ENCODE results near the gene MSLN.

- TF ChIP-seq ZNF778 (CRISPR knock-in tag; IDR thresholded peaks at IDR 0.05) (no peak), PTBP1 (IDR thresholded peaks at IDR 0.05; ENCODE audit: low read depth, low read length) (no peak), SIN3B (IDR thresholded peaks at IDR 0.05; ENCODE audit: low read depth) (no peak), RB1 (IDR thresholded peaks at IDR 0.05; ENCODE audit: low read depth) (no peak)
Measured at GRCh38 chr16:759110-759910, 1.2 kb upstream of the MSLN start.
